ENCODE measurements around the gene DNLZ. TPM values are rescaled to one million over a fixed set of nuclear protein-coding genes. Genes with fewer than 3 reads are reported as not detected.

DNLZ gene
- total and polyA plus RNA-seq, 2 donors (not counting 3 experiments of a cell fraction or from before 2014, with no cell fraction given), result 26.9 to 38.4 TPM

DNA sequence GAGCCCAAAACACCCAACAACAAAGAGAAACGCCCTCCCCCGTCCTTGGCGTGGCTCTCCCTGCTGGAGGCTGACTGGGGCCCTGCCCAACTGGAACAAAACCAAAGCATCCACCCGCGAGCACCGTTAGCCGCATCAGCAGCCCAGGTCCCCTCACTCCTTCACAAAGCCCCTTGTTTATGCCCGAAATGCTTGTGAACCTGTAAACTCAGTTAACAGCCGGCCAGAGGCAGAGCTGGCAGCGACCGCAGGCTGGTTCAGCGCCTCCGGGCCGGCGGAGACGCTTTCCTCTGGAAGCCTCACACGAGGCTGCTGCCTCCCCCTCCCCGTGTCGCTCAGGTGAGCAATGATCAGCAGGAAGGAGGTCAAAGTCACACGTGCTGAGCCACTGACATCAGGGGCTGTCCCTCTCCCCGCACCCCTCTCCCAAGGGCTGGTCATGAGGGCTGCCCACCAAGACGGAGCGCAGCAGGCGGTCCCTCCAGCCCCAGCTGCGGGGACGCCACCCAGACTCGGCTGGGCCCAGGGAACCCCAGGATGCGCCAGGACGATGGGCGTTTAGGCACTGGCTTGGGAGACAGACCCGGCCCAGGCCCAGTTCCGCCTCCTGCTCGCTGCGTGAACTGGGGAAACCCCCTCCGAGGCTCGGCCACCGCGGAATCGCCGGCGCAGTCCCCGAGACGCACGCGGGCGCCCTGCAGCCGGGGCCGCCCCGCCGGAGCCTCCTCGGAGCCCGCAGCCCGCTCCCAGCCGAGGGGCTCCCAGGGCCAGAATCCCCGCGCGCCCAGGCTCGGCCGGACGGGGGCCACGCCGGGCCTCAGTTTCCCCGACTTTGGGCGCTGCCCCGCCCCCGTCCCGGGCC is 35.9 kb upstream of the DNLZ start:
- peaks cover 4 to 40% of the 10 kb centered on the region in 2 experiments for H3K36me3 ChIP-seq (ENCODE audit: control insufficient read depth in 2 of 2, extremely low read depth in 1 of 2, insufficient read depth in 2 of 2, low read length in 2 of 2)
- DNase-seq (ENCODE audit: low read depth, low spot score) (peak; percentile 24), FAIRE-seq (peak; percentile 61)
- dilution Hi-C loops (cut with MboI; ENCODE audit: extremely low pct_ligation_motif_present, low sequenced_read_pairs) (no loop called here), intact Hi-C loops (cut with micrococcal nuclease) (loop anchor here (1.0 kb wide), 4 partner anchors 11 to 87 kb away; partner anchors contain the start of genes DNLZ, ENTR1 and PMPCA)
- no TSS peak for BruUV-seq (replicated peaks)
- H3K79me2 ChIP-seq (ENCODE audit: control insufficient read depth, insufficient read depth, low read length), result peaks cover 22% of the 10 kb centered on the region
- ChIA-PET POLR2A (no interaction called here), CTCF (interaction anchor here (1.0 to 2.9 kb wide), 4 partner anchors 10 to 232 kb away, joined by 3 to 8 read pairs (median 5); partner anchors contain the start of genes ENTR1 and PMPCA)
- no peaks in the 10 kb centered on the region for H4K20me1 ChIP-seq (replicated peaks; ENCODE audit: control insufficient read depth, extremely low read depth, insufficient read depth, low read length)
- no peaks in the 10 kb centered on the region for H3K27me3 ChIP-seq (ENCODE audit: control insufficient read depth in 2 of 2, insufficient read depth in 2 of 2, low read length in 2 of 2)
- peak overlapping the region; percentile 70 for H3K9ac ChIP-seq (replicated peaks; ENCODE audit: extremely low read depth, insufficient read depth, low read length)
- no peaks in the 10 kb centered on the region for H3K9me3 ChIP-seq (replicated peaks; ENCODE audit: control insufficient read depth, insufficient read depth, low read length)
- no peak for TF ChIP-seq FOS (IDR thresholded peaks at IDR 0.05; ENCODE audit: borderline replicate concordance, insufficient read depth, low read length)
- TF ChIP-seq POLR2AphosphoS5 (IDR thresholded peaks at IDR 0.05; ENCODE audit: insufficient read depth, low read depth, low read length), result no peak
- TF ChIP-seq POLR2A (IDR thresholded peaks at IDR 0.05; ENCODE audit: low read depth, low read length), result no peak
- TF ChIP-seq, protein P1, sequence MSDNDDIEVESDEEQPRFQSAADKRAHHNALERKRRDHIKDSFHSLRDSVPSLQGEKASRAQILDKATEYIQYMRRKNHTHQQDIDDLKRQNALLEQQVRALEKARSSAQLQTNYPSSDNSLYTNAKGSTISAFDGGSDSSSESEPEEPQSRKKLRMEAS (IDR thresholded peaks at IDR 0.05; ENCODE audit: insufficient read depth, insufficient read length), result peak; percentile 11
- TF ChIP-seq GATA2 (IDR thresholded peaks at IDR 0.05; ENCODE audit: insufficient read depth, insufficient read length, low read depth, low read length), result no peak
- H3K27ac ChIP-seq (ENCODE audit: insufficient read depth, low read depth, low read length), result peak overlapping the region; percentile 27
- H3K4me1 ChIP-seq (ENCODE audit: control insufficient read depth, extremely low read depth, insufficient read depth, low read length), result peaks cover 10% of the 10 kb centered on the region
- H2AFZ ChIP-seq (ENCODE audit: low read depth, low read length), result peak overlapping the region; percentile 67
- H3K9me1 ChIP-seq (replicated peaks; ENCODE audit: control insufficient read depth, extremely low read depth, insufficient read depth, low read length), result no peaks in the 10 kb centered on the region
- peak overlapping the region; percentile 64 for H3K4me2 ChIP-seq (ENCODE audit: insufficient read depth, low read length)
- peak overlapping the region; percentile 55 to 96 (median 62) for H3K4me3 ChIP-seq (replicated peaks in 1 of 3; ENCODE audit: insufficient read depth in 1 of 3, low read depth in 1 of 3, low read length in 3 of 3)

DNA sequence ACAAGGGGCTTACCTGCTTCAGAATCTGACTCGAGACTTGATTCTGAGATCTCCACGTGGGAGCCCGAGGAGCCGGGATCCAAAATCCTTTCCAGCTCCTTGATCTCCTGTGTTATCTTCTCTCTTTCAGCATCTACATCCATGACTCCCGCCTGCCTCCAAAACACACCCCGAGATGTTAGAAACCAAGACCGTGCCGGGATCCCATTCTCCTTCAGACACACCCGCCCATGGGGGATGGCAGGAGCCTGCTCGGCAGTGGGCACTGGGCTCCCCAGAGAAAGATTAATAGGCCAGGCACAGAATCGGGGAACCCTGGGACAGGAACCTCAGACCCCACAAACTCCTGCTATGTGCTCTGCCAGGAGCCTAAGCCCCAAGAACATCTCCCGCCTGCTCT is 34.7 kb upstream of the DNLZ start:
- TF ChIP-seq, protein P2, sequence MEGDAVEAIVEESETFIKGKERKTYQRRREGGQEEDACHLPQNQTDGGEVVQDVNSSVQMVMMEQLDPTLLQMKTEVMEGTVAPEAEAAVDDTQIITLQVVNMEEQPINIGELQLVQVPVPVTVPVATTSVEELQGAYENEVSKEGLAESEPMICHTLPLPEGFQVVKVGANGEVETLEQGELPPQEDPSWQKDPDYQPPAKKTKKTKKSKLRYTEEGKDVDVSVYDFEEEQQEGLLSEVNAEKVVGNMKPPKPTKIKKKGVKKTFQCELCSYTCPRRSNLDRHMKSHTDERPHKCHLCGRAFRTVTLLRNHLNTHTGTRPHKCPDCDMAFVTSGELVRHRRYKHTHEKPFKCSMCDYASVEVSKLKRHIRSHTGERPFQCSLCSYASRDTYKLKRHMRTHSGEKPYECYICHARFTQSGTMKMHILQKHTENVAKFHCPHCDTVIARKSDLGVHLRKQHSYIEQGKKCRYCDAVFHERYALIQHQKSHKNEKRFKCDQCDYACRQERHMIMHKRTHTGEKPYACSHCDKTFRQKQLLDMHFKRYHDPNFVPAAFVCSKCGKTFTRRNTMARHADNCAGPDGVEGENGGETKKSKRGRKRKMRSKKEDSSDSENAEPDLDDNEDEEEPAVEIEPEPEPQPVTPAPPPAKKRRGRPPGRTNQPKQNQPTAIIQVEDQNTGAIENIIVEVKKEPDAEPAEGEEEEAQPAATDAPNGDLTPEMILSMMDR (IDR thresholded peaks at IDR 0.05; ENCODE audit: extremely low read depth in 1 of 2, insufficient read depth in 1 of 2, low read depth in 1 of 2, low read length in 2 of 2), result no peak
- TF ChIP-seq FOS (IDR thresholded peaks at IDR 0.05; ENCODE audit: borderline replicate concordance, insufficient read depth, low read length) (no peak), POLR2A (IDR thresholded peaks at IDR 0.05; ENCODE audit: low read depth, low read length) (no peak), MYC (IDR thresholded peaks at IDR 0.05; ENCODE audit: low read depth, low read length) (no peak), GATA2 (IDR thresholded peaks at IDR 0.05; ENCODE audit: insufficient read depth, insufficient read length, low read depth, low read length) (no peak), JUN (IDR thresholded peaks at IDR 0.05; ENCODE audit: borderline replicate concordance, insufficient read depth, insufficient read length, low read depth) (no peak), POLR2AphosphoS5 (IDR thresholded peaks at IDR 0.05; ENCODE audit: insufficient read depth, low read depth, low read length) (no peak), EZH2 (IDR thresholded peaks at IDR 0.05; ENCODE audit: borderline replicate concordance, low read depth, low read length, severe bottlenecking) (no peak)
- TF ChIP-seq, protein P1 (IDR thresholded peaks at IDR 0.05; ENCODE audit: insufficient read depth, insufficient read length), result no peak
- no peaks in the 10 kb centered on the region for H3K27me3 ChIP-seq (ENCODE audit: control insufficient read depth in 2 of 2, insufficient read depth in 2 of 2, low read length in 2 of 2)
- no peak for DNase-seq (ENCODE audit: low read depth, low spot score)
- intact Hi-C loops (cut with micrococcal nuclease) (no loop called here), dilution Hi-C loops (cut with MboI; ENCODE audit: extremely low pct_ligation_motif_present, low sequenced_read_pairs) (no loop called here)
- H3K9me1 ChIP-seq (replicated peaks; ENCODE audit: control insufficient read depth, extremely low read depth, insufficient read depth, low read length), result no peaks in the 10 kb centered on the region
- POLR2A ChIA-PET, result no interaction called here
- peaks cover 10% of the 10 kb centered on the region for H3K4me1 ChIP-seq (ENCODE audit: control insufficient read depth, extremely low read depth, insufficient read depth, low read length)
- H3K9ac ChIP-seq (replicated peaks; ENCODE audit: extremely low read depth, insufficient read depth, low read length), result no peak overlapping the region
- H3K9me3 ChIP-seq (replicated peaks; ENCODE audit: control insufficient read depth, insufficient read depth, low read length), result no peaks in the 10 kb centered on the region
- no peak overlapping the region for H3K27ac ChIP-seq (ENCODE audit: insufficient read depth, low read depth, low read length)
- CTCF ChIA-PET, result interaction anchor here (1.0 to 2.3 kb wide), 2 partner anchors 12 to 85 kb away, joined by 4 to 8 read pairs; partner anchors contain the start of genes ENTR1 and PMPCA
- H4K20me1 ChIP-seq (replicated peaks; ENCODE audit: control insufficient read depth, extremely low read depth, insufficient read depth, low read length), result no peaks in the 10 kb centered on the region
- no peak for FAIRE-seq
- peaks cover 4 to 43% of the 10 kb centered on the region in 2 experiments for H3K36me3 ChIP-seq (ENCODE audit: control insufficient read depth in 2 of 2, extremely low read depth in 1 of 2, insufficient read depth in 2 of 2, low read length in 2 of 2)
- H3K4me3 ChIP-seq (replicated peaks in 1 of 3; ENCODE audit: insufficient read depth in 1 of 3, low read depth in 1 of 3, low read length in 3 of 3), result no peak overlapping the region
- no peak overlapping the region for H3K4me2 ChIP-seq (ENCODE audit: insufficient read depth, low read length)
- BruUV-seq (replicated peaks), result no TSS peak
- no peak overlapping the region for H2AFZ ChIP-seq (ENCODE audit: low read depth, low read length)
- peaks cover 22% of the 10 kb centered on the region for H3K79me2 ChIP-seq (ENCODE audit: control insufficient read depth, insufficient read depth, low read length)

All from endothelial cell of umbilical vein (primary cell).